Astrocyte of the spinal cord (primary cell): ENCODE data around the gene CCL18.
"Not testable (repeated sequence)": the region's sequence is repeated elsewhere in the genome, so short reads cannot be mapped to it uniquely, and the experiment has no call there.

Source experiments
- DNase-seq: peaks from one replicate; pipeline ENCODE4 v3.0.0; 2011; ENCODE audit warnings: low read depth, low spot score
- H3K4me3 ChIP-seq: 2 replicates; pipeline ENCODE4 v1.5.1; 2011; ENCODE audit warnings: low read depth, mild to moderate bottlenecking, low read length, moderate library complexity
- in situ Hi-C: cut with HindIII; loops from 2 replicates; pipeline ENCODE4 v1.10.0; 2017; ENCODE audit warnings: low sequenced_read_pairs
- TF ChIP-seq, protein P1 (sequence below): IDR thresholded peaks from 2 replicates; pipeline ENCODE4 v1.5.1; 2012; ENCODE audit warnings: low read depth, mild to moderate bottlenecking, low read length, inconsistent platforms

CCL18 gene, protein sequence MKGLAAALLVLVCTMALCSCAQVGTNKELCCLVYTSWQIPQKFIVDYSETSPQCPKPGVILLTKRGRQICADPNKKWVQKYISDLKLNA

DNA sequence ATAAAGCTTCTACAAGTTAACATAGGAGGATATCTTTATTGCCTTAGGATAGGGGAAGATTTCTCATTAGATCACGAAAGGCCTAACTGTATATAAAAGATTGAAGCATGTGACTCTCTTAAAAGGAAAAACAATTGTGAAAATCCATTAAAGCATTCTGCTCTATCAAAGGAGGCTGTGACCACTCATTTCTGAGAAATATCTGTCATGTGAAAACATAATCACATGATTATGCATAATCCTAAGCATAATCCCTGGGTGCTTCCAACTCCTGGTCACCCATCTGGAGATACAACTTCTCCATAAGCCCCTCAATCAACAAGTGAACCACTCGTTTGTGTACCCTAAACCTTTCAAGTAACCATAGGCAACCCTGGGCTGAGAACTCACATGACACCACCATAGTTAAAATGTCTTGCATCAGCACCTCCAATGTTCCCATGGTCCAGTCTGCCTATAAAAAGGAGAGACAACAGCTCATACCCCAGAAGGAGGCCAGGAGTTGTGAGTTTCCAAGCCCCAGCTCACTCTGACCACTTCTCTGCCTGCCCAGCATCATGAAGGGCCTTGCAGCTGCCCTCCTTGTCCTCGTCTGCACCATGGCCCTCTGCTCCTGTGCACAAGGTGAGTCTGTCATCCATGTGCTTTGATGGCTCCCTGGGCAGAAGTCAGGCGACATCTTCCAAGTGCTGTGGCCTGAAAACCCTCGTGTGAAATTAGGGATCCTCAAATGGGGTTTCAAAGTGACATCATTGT is at the start of gene CCL18:
CCL18 (plus strand) TSS at position 487 of the 756 bp plus-strand sequence; CDS start at position 558, 71 bp downstream.
- no peak for DNase-seq
- no peak within 1 kb of the TSS for H3K4me3 ChIP-seq
- in situ Hi-C loops = no loop called here
- TF ChIP-seq, protein P1, sequence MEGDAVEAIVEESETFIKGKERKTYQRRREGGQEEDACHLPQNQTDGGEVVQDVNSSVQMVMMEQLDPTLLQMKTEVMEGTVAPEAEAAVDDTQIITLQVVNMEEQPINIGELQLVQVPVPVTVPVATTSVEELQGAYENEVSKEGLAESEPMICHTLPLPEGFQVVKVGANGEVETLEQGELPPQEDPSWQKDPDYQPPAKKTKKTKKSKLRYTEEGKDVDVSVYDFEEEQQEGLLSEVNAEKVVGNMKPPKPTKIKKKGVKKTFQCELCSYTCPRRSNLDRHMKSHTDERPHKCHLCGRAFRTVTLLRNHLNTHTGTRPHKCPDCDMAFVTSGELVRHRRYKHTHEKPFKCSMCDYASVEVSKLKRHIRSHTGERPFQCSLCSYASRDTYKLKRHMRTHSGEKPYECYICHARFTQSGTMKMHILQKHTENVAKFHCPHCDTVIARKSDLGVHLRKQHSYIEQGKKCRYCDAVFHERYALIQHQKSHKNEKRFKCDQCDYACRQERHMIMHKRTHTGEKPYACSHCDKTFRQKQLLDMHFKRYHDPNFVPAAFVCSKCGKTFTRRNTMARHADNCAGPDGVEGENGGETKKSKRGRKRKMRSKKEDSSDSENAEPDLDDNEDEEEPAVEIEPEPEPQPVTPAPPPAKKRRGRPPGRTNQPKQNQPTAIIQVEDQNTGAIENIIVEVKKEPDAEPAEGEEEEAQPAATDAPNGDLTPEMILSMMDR = no peak

DNA sequence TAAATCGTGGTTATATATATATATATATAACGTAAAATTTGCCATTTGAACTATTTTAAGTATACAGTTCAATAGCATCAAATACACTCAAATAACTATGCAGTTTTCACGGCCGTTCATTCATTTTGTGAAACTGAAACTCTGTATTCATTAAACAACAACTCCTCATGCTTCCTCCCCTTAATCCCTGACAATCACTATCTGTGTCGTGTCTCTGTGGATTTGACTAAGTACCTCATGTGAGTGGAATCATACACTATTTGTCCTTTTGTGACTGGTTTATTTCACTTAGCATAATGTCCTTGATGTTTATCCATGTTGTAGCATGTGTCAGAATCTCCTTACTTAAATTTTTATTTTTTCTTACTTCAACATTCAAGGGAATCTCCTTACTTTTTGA is 49.1 kb upstream of the CCL18 start:
- H3K4me3 ChIP-seq = no peak overlapping the region
- in situ Hi-C loops = no loop called here
- no peak for DNase-seq
- TF ChIP-seq, protein P1 = no peak

DNA sequence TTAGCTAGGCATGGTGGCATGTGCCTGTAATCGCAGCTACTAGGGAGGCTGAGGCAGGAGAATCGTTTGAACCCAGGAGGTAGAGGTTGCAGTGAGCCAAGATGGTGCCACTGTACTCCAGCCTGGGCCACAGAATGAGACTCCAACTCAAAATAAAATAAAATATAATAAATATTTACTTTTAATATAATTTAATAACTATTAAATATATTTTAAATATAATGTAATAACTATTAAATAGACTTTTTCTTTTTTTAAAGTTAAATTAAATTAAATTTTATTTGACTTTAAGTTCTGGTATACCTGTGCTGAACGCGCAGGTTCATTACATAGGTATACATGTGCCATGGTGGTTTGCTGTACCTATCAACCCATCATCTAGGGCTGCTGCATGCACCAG is 48.2 kb upstream of the CCL18 start:
- in situ Hi-C loops, DNase-seq, H3K4me3 ChIP-seq: not testable (repeated sequence)

DNA sequence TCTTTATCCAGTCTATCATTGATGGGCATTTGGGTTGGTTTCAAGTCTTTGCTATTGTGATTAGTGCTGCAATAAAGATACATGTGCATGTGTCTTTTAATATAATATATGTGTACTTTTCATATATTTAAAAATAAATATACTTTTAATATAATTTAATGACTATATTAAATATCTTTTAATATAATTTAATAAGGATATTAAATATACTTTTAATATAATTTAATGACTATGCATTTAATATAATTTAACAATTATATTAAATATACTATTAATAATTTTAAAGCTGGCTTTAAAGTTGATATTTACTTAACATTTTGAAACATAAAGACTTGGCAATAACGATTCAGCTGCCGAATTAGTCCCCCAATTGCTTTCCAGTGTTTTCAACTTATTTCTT is 47.5 kb upstream of the CCL18 start:
- no peak overlapping the region for H3K4me3 ChIP-seq
- in situ Hi-C loops = no loop called here
- TF ChIP-seq, protein P1 = no peak
- DNase-seq = no peak

DNA sequence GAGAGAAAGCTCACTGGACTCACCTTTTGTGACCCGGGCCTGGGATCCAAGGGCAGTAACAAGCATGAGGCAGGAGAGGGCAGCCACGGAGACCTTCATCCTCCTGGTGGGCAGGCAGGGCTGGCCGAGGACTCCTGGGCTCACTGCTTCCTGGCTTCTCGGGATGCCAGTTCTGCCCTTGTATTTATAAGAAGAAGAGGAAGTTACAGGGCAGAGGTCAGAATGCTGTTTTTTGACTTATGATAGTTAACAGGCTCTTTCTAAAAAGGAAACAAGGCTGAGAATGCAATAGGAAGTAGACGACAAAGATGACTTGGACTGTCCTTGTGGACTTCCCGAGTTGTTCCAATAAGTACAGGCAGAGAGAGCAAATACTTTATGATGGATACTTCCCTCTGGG is 46.3 kb upstream of the CCL18 start, which contains the start of gene CCL23:
CCL23 (minus strand) TSS at position 174 of the 400 bp plus-strand sequence; CDS start at position 99, 75 bp downstream.
- DNase-seq = no peak
- in situ Hi-C loops = no loop called here

DNA sequence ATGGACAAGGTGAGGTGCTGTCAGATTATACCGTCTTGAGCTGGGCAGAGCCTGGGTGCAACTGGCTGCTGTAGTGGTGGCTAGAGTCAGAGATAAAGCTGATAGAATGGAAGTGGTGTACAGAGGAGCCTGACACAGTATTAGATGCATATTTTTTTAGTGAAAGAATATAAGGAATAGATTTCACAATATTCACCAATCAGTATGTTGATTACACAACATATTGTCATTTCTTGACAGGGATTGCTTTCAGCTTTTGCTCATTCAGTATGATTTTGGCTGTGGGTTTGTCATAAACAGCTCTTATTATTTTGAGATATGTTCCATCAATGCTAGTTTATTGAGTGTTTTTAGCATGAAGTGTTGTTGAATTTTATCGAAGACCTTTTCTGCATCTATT is 44.6 kb upstream of the CCL18 start:
- TF ChIP-seq, protein P1 = no peak
- H3K4me3 ChIP-seq = no peak overlapping the region
- in situ Hi-C loops = no loop called here
- no peak for DNase-seq

More for the DNA sequence above, 46.3 kb upstream of the CCL18 start, which contains the start of gene CCL23:
- TF ChIP-seq, protein P1 = no peak
- H3K4me3 ChIP-seq = no peak within 1 kb of the TSS
